PFSK-1 (cell line): ENCODE results near the gene ERC2.

Experiments used
- FOXP2 ChIP-seq: optimal IDR thresholded peaks from 2 replicates; pipeline ENCODE3; 2011; ENCODE audit warnings: borderline replicate concordance, control low read depth, inconsistent platforms; ENCODE audit not compliant: insufficient read depth; ENCODE audit errors: extremely low read length, extremely low read depth
- POLR2AphosphoS5 ChIP-seq: IDR thresholded peaks from 2 replicates; pipeline ENCODE4 v1.6.1; 2012; ENCODE audit warnings: low read depth, mild to moderate bottlenecking, control low read depth, low read length, moderate library complexity
- REST ChIP-seq, 2 experiments: IDR thresholded peaks; 2 replicates each; pipeline versions ENCODE4 v1.6.1 to v1.8.0; 2011 to 2012; ENCODE audit warnings: low read depth in 2 of 2, low read length in 2 of 2, control low read depth in 1 of 2, inconsistent platforms in 1 of 2, mild to moderate bottlenecking in 1 of 2, moderate library complexity in 1 of 2; ENCODE audit not compliant: insufficient read depth in 1 of 2
- SIN3A ChIP-seq: IDR thresholded peaks from 2 replicates; pipeline ENCODE4 v1.6.1; 2012; ENCODE audit warnings: mild to moderate bottlenecking, low read length, moderate library complexity, borderline replicate concordance; ENCODE audit not compliant: insufficient read depth
- TAF1 ChIP-seq: IDR thresholded peaks from 2 replicates; pipeline ENCODE4 v1.6.1; 2012; ENCODE audit warnings: low read length, control low read depth, borderline replicate concordance; ENCODE audit not compliant: insufficient read depth

Gene ERC2

DNA sequence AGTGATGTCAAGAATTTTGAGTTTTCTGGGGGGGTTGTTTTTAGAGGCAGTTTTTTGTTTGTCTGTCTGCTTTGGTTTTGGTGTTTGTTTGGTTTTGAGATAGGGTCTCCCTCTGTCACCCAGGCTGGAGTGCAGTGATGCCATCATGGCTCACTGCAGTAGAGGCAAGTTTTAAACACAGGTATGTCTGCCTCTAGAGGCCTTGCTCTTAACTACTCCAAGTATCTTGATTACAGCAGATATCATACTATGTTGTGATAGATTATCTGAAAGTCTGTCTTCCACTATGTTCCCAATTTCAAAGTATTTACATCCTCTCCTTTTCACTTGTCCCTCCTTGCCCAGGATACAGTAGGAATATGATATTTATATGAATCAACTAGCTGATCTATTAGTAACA is 57.7 kb downstream of the ERC2 start:
- TF ChIP-seq REST (IDR thresholded peaks at IDR 0.05; ENCODE audit: insufficient read depth in 1 of 2, low read depth in 2 of 2, low read length in 2 of 2): no peak
- TF ChIP-seq SIN3A: no peak
- TF ChIP-seq TAF1: no peak
- no peak for TF ChIP-seq FOXP2
- no peak for TF ChIP-seq POLR2AphosphoS5

DNA sequence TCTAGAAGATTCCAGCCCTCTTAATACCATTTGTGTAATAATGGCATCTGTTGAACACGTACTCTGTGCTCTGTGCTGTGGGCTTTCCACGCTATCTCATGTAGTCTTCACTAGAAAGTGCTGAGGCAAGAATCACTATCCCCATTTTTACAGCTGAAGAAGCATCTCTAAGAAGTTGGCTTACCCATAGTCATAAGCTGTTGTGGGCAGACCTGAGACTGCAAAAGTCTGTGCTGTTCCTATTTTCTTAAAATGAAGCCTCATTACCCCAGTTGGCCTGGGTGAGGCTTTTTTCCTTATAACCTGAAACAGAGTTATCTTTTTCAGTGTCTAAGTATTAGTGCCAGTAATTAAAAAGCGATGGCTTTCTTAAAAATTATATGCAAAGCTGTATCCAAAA is 58.5 kb downstream of the ERC2 start:
- TF ChIP-seq TAF1 (no peak), SIN3A (no peak), FOXP2 (no peak), POLR2AphosphoS5 (no peak), REST (IDR thresholded peaks at IDR 0.05; ENCODE audit: insufficient read depth in 1 of 2, low read depth in 2 of 2, low read length in 2 of 2) (no peak)

DNA sequence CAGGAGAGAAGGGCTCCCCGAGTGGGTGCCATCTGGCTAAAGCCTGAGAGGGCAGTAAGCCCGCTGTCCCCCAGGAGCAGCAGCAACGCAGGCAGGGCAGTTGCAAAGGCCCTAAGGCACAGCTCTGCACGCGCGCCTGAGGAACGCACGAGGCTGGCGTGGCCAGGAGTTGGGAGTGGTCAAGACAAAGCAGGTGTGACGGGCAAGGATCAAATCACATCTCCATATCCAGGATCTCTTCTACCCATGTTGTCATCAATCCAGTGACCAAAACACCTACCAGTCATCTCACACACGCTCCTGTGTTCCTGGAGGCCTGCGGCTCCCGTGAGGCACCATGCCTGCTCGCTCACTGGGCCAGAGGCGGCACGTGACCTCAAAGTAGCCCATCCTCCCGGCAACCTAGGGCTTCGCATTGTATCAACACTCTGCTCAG is 59.5 kb downstream of the ERC2 start:
- TF ChIP-seq SIN3A: no peak
- no peak for TF ChIP-seq POLR2AphosphoS5
- no peak for TF ChIP-seq REST (IDR thresholded peaks at IDR 0.05; ENCODE audit: insufficient read depth in 1 of 2, low read depth in 2 of 2, low read length in 2 of 2)
- TF ChIP-seq TAF1: no peak
- TF ChIP-seq FOXP2: no peak

GRCh38 chr3:56406826-56407515 is 61.3 kb downstream of the ERC2 start:
- TF ChIP-seq TAF1 (no peak), POLR2AphosphoS5 (no peak), REST (IDR thresholded peaks at IDR 0.05; ENCODE audit: insufficient read depth in 1 of 2, low read depth in 2 of 2, low read length in 2 of 2) (no peak), FOXP2 (no peak), SIN3A (no peak)

GRCh38 chr3:56404884-56405283 is 63.4 kb downstream of the ERC2 start:
- TF ChIP-seq FOXP2: no peak
